Measurements from ENCODE around the gene MCTP1. TPM values are rescaled to one million over a fixed set of nuclear protein-coding genes. Genes with fewer than 3 reads are reported as not detected.

Gene MCTP1
- total RNA-seq, 1 donor from 2014 or later, result 12.8 TPM

GRCh38 chr5:94884311-94884710, 400.6 kb downstream of the MCTP1 start:
- no peak overlapping the region for H3K4me3 ChIP-seq
- intact Hi-C loops (cut with DNase I), result no loop called here

GRCh38 chr5:94872526-94872925, 412.4 kb downstream of the MCTP1 start:
- no peak for TF ChIP-seq POLR2AphosphoS5 (IDR thresholded peaks at IDR 0.05; ENCODE audit: insufficient read depth in 1 of 2, low read depth in 1 of 2)
- no peak for TF ChIP-seq CTCF (IDR thresholded peaks at IDR 0.05)
- TF ChIP-seq POLR2A (IDR thresholded peaks at IDR 0.05), result no peak
- Histone ChIP-seq H3K27ac (no peak overlapping the region), H3K9me3 (no peaks in the 10 kb centered on the region), H3K4me1 (no peaks in the 10 kb centered on the region), H3K27me3 (no peaks in the 10 kb centered on the region), H3K4me3 (no peak overlapping the region), H3K36me3 (no peaks in the 10 kb centered on the region)
- intact Hi-C loops (cut with DNase I), result no loop called here
- DNase-seq (ENCODE audit: extremely low spot score in 2 of 2), result no peak

More at GRCh38 chr5:94884311-94884710, 400.6 kb downstream of the MCTP1 start:
- Histone ChIP-seq H3K4me1 (no peaks in the 10 kb centered on the region), H3K9me3 (no peaks in the 10 kb centered on the region), H3K27ac (no peak overlapping the region), H3K27me3 (no peaks in the 10 kb centered on the region), H3K36me3 (no peaks in the 10 kb centered on the region)
- TF ChIP-seq POLR2AphosphoS5 (IDR thresholded peaks at IDR 0.05; ENCODE audit: insufficient read depth in 1 of 2, low read depth in 1 of 2) (no peak), POLR2A (IDR thresholded peaks at IDR 0.05) (no peak), CTCF (IDR thresholded peaks at IDR 0.05) (no peak)
- DNase-seq (ENCODE audit: extremely low spot score in 2 of 2), result no peak

GRCh38 chr5:94870511-94871183, 414.2 kb downstream of the MCTP1 start:
- H3K36me3 ChIP-seq, result no peaks in the 10 kb centered on the region
- H3K27me3 ChIP-seq, result no peaks in the 10 kb centered on the region
- intact Hi-C loops (cut with DNase I), result no loop called here
- DNase-seq (ENCODE audit: extremely low spot score in 2 of 2), result no peak
- H3K27ac ChIP-seq, result no peak overlapping the region
- no peak overlapping the region for H3K4me3 ChIP-seq
- no peaks in the 10 kb centered on the region for H3K9me3 ChIP-seq
- TF ChIP-seq POLR2AphosphoS5 (IDR thresholded peaks at IDR 0.05; ENCODE audit: insufficient read depth in 1 of 2, low read depth in 1 of 2) (no peak), CTCF (IDR thresholded peaks at IDR 0.05) (no peak), POLR2A (IDR thresholded peaks at IDR 0.05) (no peak)
- H3K4me1 ChIP-seq, result no peaks in the 10 kb centered on the region

- intact Hi-C loops (cut with DNase I), result no loop called here
These were observed 415.0 kb downstream of the MCTP1 start for GRCh38 chr5:94869921-94870320.

More at GRCh38 chr5:94869921-94870320, 415.0 kb downstream of the MCTP1 start:
- H3K4me3 ChIP-seq, result no peak overlapping the region
- H3K4me1 ChIP-seq, result no peaks in the 10 kb centered on the region
- no peak for DNase-seq (ENCODE audit: extremely low spot score in 2 of 2)
- H3K27ac ChIP-seq, result no peak overlapping the region
- H3K9me3 ChIP-seq, result no peaks in the 10 kb centered on the region
- no peaks in the 10 kb centered on the region for H3K27me3 ChIP-seq
- no peaks in the 10 kb centered on the region for H3K36me3 ChIP-seq
- no peak for TF ChIP-seq CTCF (IDR thresholded peaks at IDR 0.05)
- TF ChIP-seq POLR2AphosphoS5 (IDR thresholded peaks at IDR 0.05; ENCODE audit: insufficient read depth in 1 of 2, low read depth in 1 of 2), result no peak
- TF ChIP-seq POLR2A (IDR thresholded peaks at IDR 0.05), result no peak

Measured in vagina (tissue), 2 donors.